ENCODE data around the gene SACM1L. TPM values are rescaled to one million over a fixed set of nuclear protein-coding genes. Genes with fewer than 3 reads are reported as not detected.
A peak's percentile ranks its signal among the peaks of the same experiment; 100 is the strongest.

The SACM1L gene
- total RNA-seq, 1 donor from 2014 or later, result 46.8 TPM

DNA sequence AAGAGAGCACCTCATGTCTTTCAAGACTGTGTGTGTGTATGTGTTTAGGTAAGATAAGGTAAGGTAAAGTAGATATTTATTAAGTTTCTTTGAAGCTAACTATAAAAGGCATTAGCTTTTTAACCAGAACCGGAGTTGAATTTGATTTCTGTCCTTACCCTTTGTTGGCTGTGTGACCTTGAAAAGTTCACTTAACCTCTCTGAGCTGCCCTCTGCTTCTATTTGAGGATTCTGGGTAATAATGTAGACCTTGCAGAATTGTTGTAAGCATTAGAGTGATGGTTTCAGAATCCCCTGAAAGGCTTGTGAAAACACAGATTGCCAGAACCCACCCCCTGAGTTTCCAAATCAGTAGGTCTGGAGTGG lies 21.6 kb upstream of the SACM1L start:
- peak overlapping the region; percentile 9 for H3K27ac Mint-ChIP-seq (ENCODE audit: unreplicated experiment)
- H3K4me3 Mint-ChIP-seq (ENCODE audit: unreplicated experiment), result no peak overlapping the region
- peaks cover 15% of the 10 kb centered on the region for H3K36me3 Mint-ChIP-seq (ENCODE audit: low read depth, unreplicated experiment)
- TF ChIP-seq, protein P1, sequence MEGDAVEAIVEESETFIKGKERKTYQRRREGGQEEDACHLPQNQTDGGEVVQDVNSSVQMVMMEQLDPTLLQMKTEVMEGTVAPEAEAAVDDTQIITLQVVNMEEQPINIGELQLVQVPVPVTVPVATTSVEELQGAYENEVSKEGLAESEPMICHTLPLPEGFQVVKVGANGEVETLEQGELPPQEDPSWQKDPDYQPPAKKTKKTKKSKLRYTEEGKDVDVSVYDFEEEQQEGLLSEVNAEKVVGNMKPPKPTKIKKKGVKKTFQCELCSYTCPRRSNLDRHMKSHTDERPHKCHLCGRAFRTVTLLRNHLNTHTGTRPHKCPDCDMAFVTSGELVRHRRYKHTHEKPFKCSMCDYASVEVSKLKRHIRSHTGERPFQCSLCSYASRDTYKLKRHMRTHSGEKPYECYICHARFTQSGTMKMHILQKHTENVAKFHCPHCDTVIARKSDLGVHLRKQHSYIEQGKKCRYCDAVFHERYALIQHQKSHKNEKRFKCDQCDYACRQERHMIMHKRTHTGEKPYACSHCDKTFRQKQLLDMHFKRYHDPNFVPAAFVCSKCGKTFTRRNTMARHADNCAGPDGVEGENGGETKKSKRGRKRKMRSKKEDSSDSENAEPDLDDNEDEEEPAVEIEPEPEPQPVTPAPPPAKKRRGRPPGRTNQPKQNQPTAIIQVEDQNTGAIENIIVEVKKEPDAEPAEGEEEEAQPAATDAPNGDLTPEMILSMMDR (IDR thresholded peaks at IDR 0.05; ENCODE audit: unreplicated experiment), result no peak
- no peaks in the 10 kb centered on the region for H3K27me3 Mint-ChIP-seq (ENCODE audit: unreplicated experiment)
- peaks cover 31% of the 10 kb centered on the region for H3K4me1 Mint-ChIP-seq (ENCODE audit: unreplicated experiment)
- no peak for DNase-seq (ENCODE audit: low spot score)
- H3K9me3 Mint-ChIP-seq (ENCODE audit: unreplicated experiment), result no peaks in the 10 kb centered on the region

DNA sequence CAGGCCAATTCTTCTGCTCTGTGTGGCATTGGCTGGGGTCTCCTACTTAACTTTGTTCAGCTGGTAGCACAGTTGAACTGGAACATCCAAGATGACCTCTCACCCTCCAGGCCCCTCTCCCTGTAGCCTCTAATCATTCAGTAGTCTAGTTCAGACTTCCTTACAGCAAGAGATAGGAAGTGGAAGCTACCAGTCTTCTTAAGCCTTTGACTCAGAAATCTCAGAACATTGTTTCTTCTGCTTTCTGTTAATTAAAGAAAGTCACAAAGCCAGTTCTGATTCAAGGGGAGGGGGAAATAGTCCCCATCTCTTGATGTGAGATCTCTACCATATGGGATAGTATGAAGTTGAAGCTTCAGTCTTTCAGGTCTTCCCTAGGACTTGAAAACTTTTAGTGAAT lies 18.8 kb upstream of the SACM1L start:
- TF ChIP-seq, protein P1 (IDR thresholded peaks at IDR 0.05; ENCODE audit: unreplicated experiment), result no peak
- H3K9me3 Mint-ChIP-seq (ENCODE audit: unreplicated experiment), result no peaks in the 10 kb centered on the region
- H3K36me3 Mint-ChIP-seq (ENCODE audit: low read depth, unreplicated experiment), result peaks cover 28% of the 10 kb centered on the region
- H3K27me3 Mint-ChIP-seq (ENCODE audit: unreplicated experiment), result no peaks in the 10 kb centered on the region
- H3K4me1 Mint-ChIP-seq (ENCODE audit: unreplicated experiment), result peaks cover 18% of the 10 kb centered on the region
- no peak for DNase-seq (ENCODE audit: low spot score)
- no peak overlapping the region for H3K27ac Mint-ChIP-seq (ENCODE audit: unreplicated experiment)
- H3K4me3 Mint-ChIP-seq (ENCODE audit: unreplicated experiment), result no peak overlapping the region

DNA sequence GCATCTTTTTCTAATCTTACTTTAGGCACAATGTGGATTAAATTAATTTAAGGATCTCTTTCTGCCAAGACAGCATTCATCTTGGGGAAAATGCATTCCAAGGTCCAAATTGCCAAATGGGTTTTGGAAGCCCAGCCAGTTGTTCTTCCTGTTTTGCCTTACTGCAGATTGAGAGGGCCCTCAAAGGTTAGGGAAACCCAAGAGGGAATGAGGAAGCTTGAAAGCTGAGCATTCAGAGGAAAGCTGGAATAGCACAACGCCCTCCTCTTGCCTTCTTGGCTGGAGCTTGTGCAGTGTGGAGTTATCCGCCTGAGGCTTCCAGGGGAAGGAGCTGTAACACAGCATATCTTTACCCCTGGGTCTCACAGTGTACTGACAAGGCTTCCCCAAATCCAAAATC lies 18.2 kb upstream of the SACM1L start:
- Mint-ChIP-seq H3K27ac (ENCODE audit: unreplicated experiment) (no peak overlapping the region), H3K27me3 (ENCODE audit: unreplicated experiment) (no peaks in the 10 kb centered on the region), H3K9me3 (ENCODE audit: unreplicated experiment) (no peaks in the 10 kb centered on the region), H3K4me1 (ENCODE audit: unreplicated experiment) (peaks cover 19% of the 10 kb centered on the region), H3K36me3 (ENCODE audit: low read depth, unreplicated experiment) (peaks cover 28% of the 10 kb centered on the region), H3K4me3 (ENCODE audit: unreplicated experiment) (no peak overlapping the region)
- no peak for DNase-seq (ENCODE audit: low spot score)
- TF ChIP-seq, protein P1 (IDR thresholded peaks at IDR 0.05; ENCODE audit: unreplicated experiment), result no peak

DNA sequence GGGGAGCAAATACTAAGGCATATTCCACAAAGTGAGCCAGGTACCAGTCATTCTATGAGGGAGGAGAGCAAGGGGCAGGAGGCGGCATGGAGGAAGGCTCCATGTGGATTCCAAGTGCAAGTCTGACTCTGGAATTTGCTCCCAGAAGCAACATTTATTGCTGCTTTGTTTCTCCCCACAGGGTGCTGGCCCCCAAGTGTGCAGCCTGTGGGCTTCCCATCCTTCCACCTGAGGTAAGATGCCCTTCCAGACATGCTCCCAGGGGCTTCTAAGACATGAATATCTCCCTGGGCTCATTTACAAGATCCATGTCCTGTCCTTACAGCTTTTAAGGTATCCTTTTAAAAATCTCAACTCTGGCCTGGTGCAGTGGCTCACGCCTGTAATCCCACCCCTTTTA lies 15.9 kb upstream of the SACM1L start:
- H3K9me3 Mint-ChIP-seq (ENCODE audit: unreplicated experiment), result no peaks in the 10 kb centered on the region
- H3K4me3 Mint-ChIP-seq (ENCODE audit: unreplicated experiment), result no peak overlapping the region
- no peak overlapping the region for H3K27ac Mint-ChIP-seq (ENCODE audit: unreplicated experiment)
- peaks cover 20% of the 10 kb centered on the region for H3K36me3 Mint-ChIP-seq (ENCODE audit: low read depth, unreplicated experiment)
- TF ChIP-seq, protein P1 (IDR thresholded peaks at IDR 0.05; ENCODE audit: unreplicated experiment), result no peak
- peaks cover 42% of the 10 kb centered on the region for H3K4me1 Mint-ChIP-seq (ENCODE audit: unreplicated experiment)
- H3K27me3 Mint-ChIP-seq (ENCODE audit: unreplicated experiment), result no peaks in the 10 kb centered on the region
- no peak for DNase-seq (ENCODE audit: low spot score)

DNA sequence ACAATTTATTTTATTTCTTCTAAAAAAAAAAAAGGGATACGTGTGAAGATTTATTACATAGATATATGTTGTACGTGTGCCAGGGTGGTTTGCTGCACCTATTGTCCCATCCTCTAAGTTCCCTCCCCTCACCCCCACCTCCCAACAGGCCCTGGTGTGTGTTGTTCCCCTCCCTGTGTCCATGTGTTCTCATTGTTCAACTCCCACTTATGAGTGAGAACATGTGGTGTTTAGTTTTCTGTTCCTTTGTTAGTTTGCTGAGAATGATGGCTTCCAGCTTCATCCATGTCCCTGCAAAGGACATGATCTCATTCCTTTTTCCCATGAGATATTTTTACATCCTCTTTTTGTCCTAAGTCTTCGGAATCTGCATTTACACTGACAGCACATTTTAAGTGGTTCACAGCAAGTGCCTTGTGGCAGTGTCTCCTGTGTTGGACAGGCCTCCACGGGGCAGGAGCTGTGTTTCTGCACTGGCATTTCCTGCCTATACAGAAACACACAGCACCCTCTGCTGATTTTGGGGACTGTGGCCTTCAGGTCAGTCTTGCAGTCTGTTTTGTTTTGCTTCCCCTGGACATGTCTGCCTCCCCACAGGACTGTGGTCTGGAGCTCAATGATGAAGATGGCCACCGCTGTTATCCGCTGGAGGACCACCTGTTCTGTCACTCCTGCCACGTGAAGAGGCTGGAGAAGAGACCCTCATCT lies 12.7 kb upstream of the SACM1L start:
- Mint-ChIP-seq H3K4me3 (ENCODE audit: unreplicated experiment) (no peak overlapping the region), H3K4me1 (ENCODE audit: unreplicated experiment) (peaks cover 26% of the 10 kb centered on the region), H3K9me3 (ENCODE audit: unreplicated experiment) (no peaks in the 10 kb centered on the region), H3K27me3 (ENCODE audit: unreplicated experiment) (no peaks in the 10 kb centered on the region), H3K27ac (ENCODE audit: unreplicated experiment) (peak overlapping the region; percentile 97), H3K36me3 (ENCODE audit: low read depth, unreplicated experiment) (peaks cover 28% of the 10 kb centered on the region)
- TF ChIP-seq, protein P1 (IDR thresholded peaks at IDR 0.05; ENCODE audit: unreplicated experiment), result no peak
- DNase-seq (ENCODE audit: low spot score), result peak; percentile 18
